GM12892 (cell line): Measurements from ENCODE around the gene CAMSAP2.

Experiments
- DNase-seq: peaks from one replicate; pipeline ENCODE4 v3.0.0; 2011; ENCODE audit not compliant: insufficient read length
- FAIRE-seq: peaks from 2 replicates; lab custom pipeline; 2011; peaks lifted over from hg19 to GRCh38; lab: Jason Lieb, UNC
- POLR2A ChIP-seq: IDR thresholded peaks from 2 replicates; pipeline ENCODE4 v1.6.1; 2011; ENCODE audit warnings: low read depth, low read length, control low read depth
- POLR2AphosphoS5 ChIP-seq: IDR thresholded peaks from 2 replicates; pipeline ENCODE4 v1.6.1; 2011; ENCODE audit warnings: low read depth, low read length, control low read depth
- TAF1 ChIP-seq: IDR thresholded peaks from 2 replicates; pipeline ENCODE4 v1.6.1; 2011; ENCODE audit warnings: low read depth, mild to moderate bottlenecking, control low read depth, low read length, borderline replicate concordance

Gene CAMSAP2

GRCh38 chr1:200720199-200720598, 18.5 kb upstream of the CAMSAP2 start:
- TF ChIP-seq POLR2A, result no peak
- no peak for DNase-seq
- FAIRE-seq, result no peak

GRCh38 chr1:200724064-200724463, 14.6 kb upstream of the CAMSAP2 start:
- DNase-seq (no peak), FAIRE-seq (no peak)
- TF ChIP-seq POLR2AphosphoS5 (no peak), TAF1 (no peak), POLR2A (no peak)

GRCh38 chr1:200727257-200727656, 11.4 kb upstream of the CAMSAP2 start:
- FAIRE-seq (no peak), DNase-seq (no peak)
- TF ChIP-seq POLR2AphosphoS5 (no peak), TAF1 (no peak), POLR2A (no peak)

GRCh38 chr1:200729863-200730262, 8.8 kb upstream of the CAMSAP2 start:
- no peak for DNase-seq
- no peak for TF ChIP-seq POLR2A
- TF ChIP-seq TAF1, result no peak
- no peak for TF ChIP-seq POLR2AphosphoS5
- FAIRE-seq, result no peak

GRCh38 chr1:200731654-200732332, 6.9 kb upstream of the CAMSAP2 start:
- TF ChIP-seq POLR2AphosphoS5 (no peak), TAF1 (no peak), POLR2A (no peak)
- FAIRE-seq, result no peak
- no peak for DNase-seq

GRCh38 chr1:200732438-200732837, 6.3 kb upstream of the CAMSAP2 start:
- no peak for FAIRE-seq
- TF ChIP-seq TAF1 (no peak), POLR2A (no peak), POLR2AphosphoS5 (no peak)
- no peak for DNase-seq

- FAIRE-seq (no peak), DNase-seq (no peak)
- TF ChIP-seq TAF1, result no peak
- TF ChIP-seq POLR2A, result no peak
- no peak for TF ChIP-seq POLR2AphosphoS5
These were observed 4.8 kb upstream of the CAMSAP2 start for GRCh38 chr1:200733907-200734306.

- DNase-seq, result no peak
- TF ChIP-seq POLR2A, result no peak
- no peak for TF ChIP-seq TAF1
- TF ChIP-seq POLR2AphosphoS5, result no peak
- FAIRE-seq, result no peak
These were observed 924 bp upstream of the CAMSAP2 start for GRCh38 chr1:200737647-200738291.

GRCh38 chr1:200738949-200739651, 407 bp downstream of the CAMSAP2 start:
- TF ChIP-seq TAF1 (no peak), POLR2AphosphoS5 (peak; percentile 62), POLR2A (peak; percentile 55; the same call in 1 of the 2 replicates)
- peak; percentile 55 for DNase-seq
- no peak for FAIRE-seq

- TF ChIP-seq POLR2AphosphoS5, result no peak
- TF ChIP-seq TAF1, result no peak
- no peak for TF ChIP-seq POLR2A
- no peak for DNase-seq
- peak; percentile 77 for FAIRE-seq
These were observed 1.2 kb downstream of the CAMSAP2 start for GRCh38 chr1:200739702-200740570.

GRCh38 chr1:200740571-200741208, 2.0 kb downstream of the CAMSAP2 start:
- DNase-seq (no peak), FAIRE-seq (no peak)
- TF ChIP-seq POLR2AphosphoS5 (no peak), POLR2A (no peak), TAF1 (no peak)
